H54 (cell line): Measurements from ENCODE around the gene NTM.
A peak's percentile ranks its signal among the peaks of the same experiment; 100 is the strongest.

Source experiments
- DNase-seq: peaks from one replicate; pipeline ENCODE4 v3.0.0; 2011; ENCODE audit warnings: low spot score, mixed read lengths; ENCODE audit not compliant: insufficient read length
- FAIRE-seq: peaks from 3 replicates; lab custom pipeline; 2011; peaks lifted over from hg19 to GRCh38; lab: Jason Lieb, UNC
- POLR2A ChIP-seq: IDR thresholded peaks from 2 replicates; pipeline ENCODE4 v1.6.1; 2011; ENCODE audit warnings: low read depth, mild to moderate bottlenecking, low read length

Gene NTM

DNA sequence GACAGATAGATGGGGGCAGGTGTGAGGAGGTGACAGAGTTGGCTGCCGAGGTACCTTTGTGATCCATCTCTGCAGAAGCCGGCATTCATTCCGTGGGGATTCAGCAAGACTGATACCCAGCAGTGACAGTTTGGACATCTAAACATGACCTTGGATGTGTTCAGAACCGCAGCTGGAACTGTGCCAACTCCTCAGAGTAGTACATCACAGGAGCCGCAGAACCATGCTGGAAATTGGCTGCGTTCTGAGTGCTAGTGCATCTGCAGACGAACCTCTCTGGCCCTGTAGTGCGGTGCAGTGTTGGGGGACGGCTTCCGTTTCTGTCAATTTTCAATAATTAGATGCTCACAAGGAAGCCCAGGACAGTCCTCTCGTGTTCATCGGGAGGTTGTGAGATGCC lies 772.1 kb downstream of the NTM start:
- TF ChIP-seq POLR2A = no peak
- FAIRE-seq (no peak), DNase-seq (no peak)

DNA sequence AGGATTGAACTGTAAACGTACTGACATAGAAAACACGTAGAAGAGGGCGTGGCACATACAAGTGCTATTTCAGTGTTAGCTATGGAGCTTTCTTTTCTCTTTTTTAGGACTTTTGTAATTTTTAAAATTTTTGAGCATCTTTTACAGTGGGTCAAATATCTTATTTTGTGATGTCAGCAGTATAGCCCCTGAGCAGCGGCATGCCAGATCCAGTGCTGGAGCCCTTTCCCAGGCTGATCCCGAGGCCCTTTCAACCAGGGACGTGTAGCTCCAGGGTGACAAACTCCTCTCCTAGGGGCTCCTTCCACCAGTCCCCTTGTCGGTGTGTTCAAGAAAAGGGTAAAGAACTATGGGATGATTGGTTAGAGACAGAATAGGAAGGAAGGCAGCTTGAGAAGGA lies 777.0 kb downstream of the NTM start:
- DNase-seq = no peak
- FAIRE-seq = no peak
- no peak for TF ChIP-seq POLR2A

DNA sequence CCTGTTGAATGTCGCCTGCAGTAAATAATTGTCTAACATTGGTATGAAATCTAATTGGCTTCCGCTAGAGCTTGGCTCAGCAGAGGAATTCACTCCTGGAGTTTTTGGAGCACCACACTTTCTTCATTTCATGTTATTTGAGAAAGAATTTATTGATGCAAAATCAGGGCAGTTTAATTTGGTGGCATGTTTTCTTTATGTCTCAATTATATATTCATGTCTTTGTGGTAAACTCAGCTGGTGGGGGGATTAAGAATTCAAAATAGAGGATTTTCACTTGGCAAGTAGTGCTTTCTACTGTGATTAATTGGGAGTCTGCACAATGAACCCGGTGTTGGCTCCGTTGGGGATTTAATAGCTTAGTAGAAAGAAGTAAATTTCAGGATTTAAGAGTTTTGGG lies 784.4 kb downstream of the NTM start:
- no peak for TF ChIP-seq POLR2A
- no peak for DNase-seq
- no peak for FAIRE-seq

DNA sequence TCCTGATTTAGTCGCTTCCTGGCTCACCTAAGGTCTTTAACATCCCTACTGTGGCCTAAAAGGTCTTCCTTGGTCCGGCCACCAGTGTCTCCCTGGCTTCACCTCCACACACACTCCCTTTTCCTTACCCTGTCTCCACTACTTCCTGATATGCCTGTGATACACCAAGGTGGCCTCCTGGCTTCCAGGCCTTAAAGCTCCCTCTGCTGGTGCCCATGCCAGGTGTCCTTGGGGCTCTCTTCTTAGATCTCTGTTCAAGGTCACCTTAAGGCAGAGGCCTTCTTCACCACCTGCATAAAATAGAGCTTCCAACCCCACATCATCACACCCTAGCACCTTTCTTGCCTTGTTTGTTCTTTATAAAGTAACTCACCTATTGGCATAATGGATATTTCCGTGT lies 787.7 kb downstream of the NTM start:
- FAIRE-seq = no peak
- DNase-seq = peak; percentile 12
- TF ChIP-seq POLR2A = no peak

DNA sequence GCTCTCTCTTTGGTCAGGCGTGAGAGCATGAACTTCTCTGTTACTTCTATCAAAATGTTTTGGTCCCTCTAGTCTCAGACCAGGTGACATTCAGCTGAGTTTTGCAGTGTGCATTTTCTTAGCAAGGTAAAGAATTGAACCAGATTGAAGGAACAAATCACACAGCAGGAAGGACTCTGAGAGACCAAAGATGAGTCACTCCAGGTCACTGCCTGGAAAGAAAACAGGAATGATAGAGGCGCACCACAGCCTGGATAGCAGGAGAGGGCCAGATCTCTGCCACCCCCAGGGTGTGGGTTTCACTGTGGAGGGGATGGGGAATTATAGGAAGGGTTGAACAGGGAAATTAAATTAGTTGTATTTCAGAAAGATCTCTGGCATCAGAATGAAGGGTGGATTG lies 788.3 kb downstream of the NTM start:
- peak; percentile 13 for DNase-seq
- FAIRE-seq = peak; percentile 11
- no peak for TF ChIP-seq POLR2A

DNA sequence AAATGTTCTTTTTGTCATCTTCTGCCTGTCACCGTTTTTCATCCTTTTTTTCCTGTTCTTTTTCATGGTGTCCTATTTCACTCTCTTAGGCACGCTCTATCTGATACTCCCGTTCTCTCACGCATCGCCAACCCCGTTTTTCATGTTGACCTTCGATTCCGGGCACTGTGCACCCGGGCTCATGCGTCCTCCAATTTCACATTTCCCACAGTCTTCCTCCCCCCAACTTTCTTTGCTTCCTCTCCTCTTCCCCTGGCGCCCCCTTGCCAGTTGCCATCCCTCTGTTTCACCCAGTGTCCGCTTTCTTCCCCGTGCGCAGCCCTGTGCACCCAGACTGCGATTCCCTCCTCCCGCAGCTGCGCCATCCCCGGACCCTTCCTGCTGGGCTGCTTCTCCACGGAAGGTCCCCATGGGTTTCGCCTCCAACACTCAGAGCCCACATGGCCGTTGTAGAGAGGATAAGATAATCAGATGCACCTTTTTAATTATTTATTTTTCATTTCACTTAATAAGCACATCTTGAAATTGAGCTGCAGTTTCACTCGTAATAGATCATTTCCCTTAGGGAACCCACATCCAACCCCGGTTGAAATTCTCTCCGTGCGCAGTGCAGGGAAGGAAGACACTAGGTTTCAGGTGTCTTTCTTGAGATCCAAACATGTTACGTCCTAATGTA lies 791.1 kb downstream of the NTM start:
- no peak for TF ChIP-seq POLR2A
- no peak for FAIRE-seq

DNA sequence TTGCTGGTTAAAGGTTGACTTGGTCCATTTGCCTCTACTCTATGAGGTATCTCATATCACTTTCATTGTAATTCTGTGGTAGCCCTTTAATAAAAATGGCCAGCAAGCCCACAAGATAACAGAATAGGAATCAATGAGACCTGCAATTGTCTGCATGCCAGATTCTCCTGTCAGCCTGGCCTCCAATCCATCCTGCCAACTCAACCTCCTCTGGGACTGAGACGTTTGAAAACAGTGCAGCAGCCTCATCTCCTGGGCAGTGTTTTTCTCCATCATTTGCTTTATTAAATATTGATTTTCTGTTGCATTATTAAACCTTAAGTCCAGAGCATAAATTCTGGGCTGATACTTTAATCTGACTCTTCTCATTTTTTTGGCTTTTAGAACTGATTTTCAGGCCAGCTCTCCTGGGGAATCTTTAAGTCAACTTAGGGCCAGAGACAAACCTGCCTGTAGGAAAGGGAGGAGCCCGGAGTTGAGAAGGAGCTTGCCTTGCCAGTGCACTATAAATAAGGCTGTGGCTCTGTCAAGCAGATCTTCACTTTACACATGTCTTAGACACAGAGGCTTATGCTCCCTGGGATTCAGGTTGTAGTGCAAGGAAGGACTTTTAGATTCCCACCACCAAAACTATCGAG lies 798.0 kb downstream of the NTM start:
- no peak for DNase-seq
- FAIRE-seq = no peak
- TF ChIP-seq POLR2A = no peak

More for the DNA sequence above, 791.1 kb downstream of the NTM start:
- DNase-seq = no peak

DNA sequence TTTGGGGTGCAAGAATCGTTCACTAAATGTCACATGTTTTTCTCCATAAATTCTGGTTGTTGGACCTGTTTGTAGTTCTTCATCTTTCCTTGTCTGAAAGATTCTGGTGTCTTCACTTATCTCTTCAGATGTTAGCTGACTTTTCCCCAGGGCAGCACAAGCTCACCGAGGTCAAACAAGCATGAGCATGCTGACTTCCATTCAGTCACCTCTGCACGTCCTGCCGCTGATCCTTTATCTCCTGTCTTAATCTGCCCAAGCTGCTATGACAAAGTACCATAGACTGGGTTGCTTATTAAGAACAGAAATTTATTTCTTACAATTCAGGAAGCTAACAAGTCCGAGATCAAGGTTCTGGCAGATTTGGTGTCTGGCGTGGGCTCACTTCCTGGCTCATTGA lies 800.6 kb downstream of the NTM start:
- no peak for TF ChIP-seq POLR2A
- FAIRE-seq (no peak), DNase-seq (no peak)

DNA sequence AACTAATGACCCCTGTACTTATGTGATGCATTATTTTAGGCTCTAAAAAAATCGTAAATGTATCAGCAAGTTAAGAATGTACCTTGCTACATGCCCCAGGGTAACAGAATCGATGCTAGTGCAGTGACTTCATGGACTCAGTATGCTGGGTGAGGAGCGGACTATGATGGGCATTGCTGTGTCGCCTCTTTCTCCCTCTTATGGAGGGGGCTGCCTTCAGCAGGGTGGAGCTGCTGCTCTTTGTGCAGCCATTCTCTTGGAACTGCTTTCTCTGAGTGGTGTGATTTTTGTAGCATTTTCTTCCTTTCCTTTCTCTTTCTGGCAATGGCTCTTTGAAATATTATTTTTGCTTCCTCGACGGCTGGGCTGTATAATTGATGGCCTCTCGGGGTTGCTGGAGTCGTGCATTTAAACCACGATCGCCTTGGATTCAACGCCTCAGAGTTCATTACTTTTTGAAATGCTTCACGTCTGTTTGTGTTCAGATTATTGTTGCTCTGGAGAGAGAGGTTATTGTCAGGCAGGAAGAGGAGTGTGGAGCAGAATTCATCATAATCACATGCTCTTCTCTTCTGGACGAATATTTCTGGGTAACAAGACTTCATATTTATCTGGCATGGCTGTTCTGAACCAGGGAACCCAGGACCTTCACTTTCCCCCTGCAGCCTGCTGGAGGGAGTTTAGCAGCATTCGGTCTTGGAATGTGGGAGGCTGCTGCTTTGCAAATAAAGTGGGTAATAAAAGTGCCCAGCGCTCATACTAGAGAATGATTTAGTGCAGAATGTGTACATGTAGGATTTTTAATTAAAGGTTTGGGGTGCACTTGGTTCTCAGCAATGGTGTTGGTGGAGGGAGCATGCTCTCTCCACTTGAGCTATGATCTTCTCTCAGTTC lies 804.2 kb downstream of the NTM start:
- DNase-seq = no peak
- no peak for TF ChIP-seq POLR2A
- FAIRE-seq = no peak

DNA sequence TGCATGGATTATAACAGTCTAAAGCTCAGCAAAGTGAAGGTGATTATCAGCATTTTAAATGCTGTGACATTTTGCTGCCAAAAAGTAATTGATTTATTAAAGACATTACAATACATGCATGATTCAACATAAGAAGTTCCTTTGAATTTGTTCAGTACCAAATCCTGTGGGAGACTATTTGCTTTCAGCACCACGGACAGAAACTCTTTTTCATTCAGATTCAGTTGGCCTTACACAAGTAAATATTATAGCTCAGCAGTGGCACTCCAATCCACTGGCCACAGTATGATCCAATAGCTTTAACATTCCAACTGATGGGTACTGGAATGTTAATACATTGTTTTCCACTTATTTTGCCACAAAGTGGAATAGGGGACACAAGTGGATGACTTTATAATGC lies 806.7 kb downstream of the NTM start:
- FAIRE-seq = no peak
- no peak for DNase-seq

DNA sequence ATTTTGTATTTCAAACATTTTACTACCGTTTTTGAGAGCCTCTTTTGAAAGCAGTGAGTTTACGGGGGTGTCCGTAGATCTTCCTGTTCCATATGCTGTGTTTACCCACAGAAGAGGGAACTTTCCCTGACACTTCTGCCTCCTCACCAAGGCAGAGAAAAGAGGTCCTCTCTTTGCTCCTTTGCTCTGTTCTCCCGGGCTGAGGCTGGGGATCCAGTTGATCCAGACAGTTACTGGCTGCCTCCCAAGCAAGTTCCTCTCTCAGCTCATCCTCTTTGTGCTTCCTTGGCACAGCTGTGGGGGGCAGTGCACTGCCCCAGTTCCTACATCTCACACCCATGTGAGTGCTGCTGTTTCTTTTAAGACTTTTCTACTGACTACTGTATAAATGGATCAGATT lies 813.7 kb downstream of the NTM start:
- FAIRE-seq (no peak), DNase-seq (no peak)
- no peak for TF ChIP-seq POLR2A

More for the DNA sequence above, 806.7 kb downstream of the NTM start:
- TF ChIP-seq POLR2A = no peak

DNA sequence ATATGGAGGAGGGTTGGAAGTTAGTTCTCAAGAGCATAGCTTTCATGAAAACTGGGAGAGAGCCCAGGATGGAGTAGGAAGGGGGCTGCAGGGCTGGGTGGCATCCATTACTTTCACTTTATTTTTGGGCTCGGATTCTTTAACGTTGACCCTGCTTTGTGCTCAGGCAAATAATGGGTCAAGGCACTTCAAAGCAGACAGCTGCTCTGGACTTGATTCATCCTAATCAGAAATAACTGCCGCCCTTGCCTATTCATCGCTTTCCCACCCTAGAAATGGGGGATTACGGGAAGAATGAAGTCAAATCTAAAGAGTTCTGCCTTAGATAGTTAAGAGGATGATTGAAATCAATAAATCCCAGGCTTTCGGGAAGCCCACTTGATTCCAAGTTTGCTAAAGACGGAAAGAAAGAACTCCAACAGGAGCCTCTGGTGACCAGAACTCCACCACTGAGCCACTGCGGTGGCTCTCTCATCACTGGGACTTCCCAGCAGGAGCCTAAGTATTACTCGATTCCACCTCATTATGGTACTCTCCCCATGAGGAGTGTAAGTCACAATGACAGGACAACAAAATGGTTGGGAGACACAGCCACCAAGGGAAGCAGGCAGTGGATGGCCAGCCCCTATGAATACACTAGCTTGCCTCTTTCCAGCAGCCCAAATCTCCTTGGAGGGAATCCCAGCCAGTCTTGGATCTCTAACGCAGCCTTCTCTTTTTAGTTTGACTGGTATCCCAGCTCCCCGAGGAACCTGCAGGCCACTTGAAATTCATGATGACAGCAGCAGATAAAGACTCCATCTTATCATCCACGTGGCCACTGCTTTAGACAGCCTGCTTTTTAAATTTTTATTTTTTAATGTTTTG lies 815.5 kb downstream of the NTM start:
- TF ChIP-seq POLR2A = no peak
- FAIRE-seq = no peak
- no peak for DNase-seq

DNA sequence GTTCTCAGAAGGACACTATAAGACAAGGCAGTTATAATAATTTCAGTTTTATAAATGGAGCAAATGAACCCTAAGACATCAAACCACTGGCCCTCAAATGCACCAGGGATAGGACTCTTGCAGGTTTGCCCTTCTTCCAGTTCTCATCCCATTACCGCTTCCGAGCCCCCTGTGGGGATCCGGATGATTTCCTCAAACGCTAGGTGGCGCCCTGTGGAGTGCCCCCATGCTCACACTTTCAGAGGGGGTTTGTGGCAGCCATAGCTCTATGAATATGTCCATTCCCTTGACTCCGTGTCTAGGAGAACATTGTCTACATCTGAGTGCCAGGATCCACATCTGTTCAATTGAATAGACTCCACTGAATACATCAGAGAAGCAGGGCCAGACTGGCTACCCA lies 816.3 kb downstream of the NTM start:
- no peak for FAIRE-seq
- TF ChIP-seq POLR2A = no peak
- DNase-seq = no peak
